Activated CD4-positive, alpha-beta T cell treated with anti-CD3 and anti-CD28 coated beads for 36 hours (primary cell): ENCODE data around the gene RALGAPB. TPM values are rescaled to one million over a fixed set of nuclear protein-coding genes. Genes with fewer than 3 reads are reported as not detected.

Source experiments
- microRNA-seq: library from miRNA; unstranded; fragments of <30 nt; microRNA quantifications from one replicate; pipeline ENCODE4 v1.2.0, GENCODE V29; 2021; ENCODE audit warnings: borderline replicate concordance
- total RNA-seq, 2 experiments: library from RNA; stranded (reverse); gene quantifications; one replicate each; pipeline ENCODE4 v1.2.3, GENCODE V29; 2021

The RALGAPB gene
- total RNA-seq, 2 experiments from 2014 or later = 23.5 to 27.1 TPM

Small RNA genes within 50 kb of the gene (microRNA-seq; reads per million reads assigned to microRNA genes)
- gene MIR548O2 = not detected

Other genes with a start within 250 kb of the RALGAPB start
- gene KIAA1755, start 212.1 kb upstream of the RALGAPB start, total RNA-seq = not detected
- not detected for gene BPI, start 168.7 kb upstream of the RALGAPB start, total RNA-seq
- gene LBP, start 126.4 kb upstream of the RALGAPB start, total RNA-seq = not detected
- 10 to 100 TPM; 70.7 to 72.4 TPM for gene SNHG17, start 37.5 kb upstream of the RALGAPB start, total RNA-seq
- not detected for gene ADIG, start 108.4 kb downstream of the RALGAPB start, total RNA-seq
- not detected for gene ARHGAP40, start 129.0 kb downstream of the RALGAPB start, total RNA-seq